A549 (cell line): ENCODE data around the gene GAS7. TPM values are rescaled to one million over a fixed set of nuclear protein-coding genes. Genes with fewer than 3 reads are reported as not detected.

ENCODE experiments used
- ATAC-seq, 2 experiments: fragments of 200-7000 bp in 1 of 2; fragments of >200 bp in 1 of 2; cut with Nextera tagmentation in 1 of 2; cut with Tn5 transposase in 1 of 2; 3 replicates each; pipeline versions ENCODE4 v1.8.0 to v1.9.1; 2018 to 2020; ENCODE audit warnings: mild to moderate bottlenecking in 1 of 2, moderate library complexity in 1 of 2
- CTCF ChIA-PET: fragments of 300-600 bp; sonication (Branson Sonifier 250); formaldehyde crosslinking; extraction: SDS; loops from one replicate; lab custom pipeline; 2021; ENCODE audit warnings: antibody characterized with exemption, inconsistent platforms; lab: Yijun Ruan, JAX
- POLR2A ChIA-PET: fragments of 350-600 bp; formaldehyde crosslinking; extraction: SDS; loops from one replicate; lab custom pipeline; 2021; ENCODE audit warnings: antibody characterized with exemption, inconsistent platforms; lab: Yijun Ruan, JAX
- DNase-seq, 2 experiments: peaks; one replicate each; pipeline versions ENCODE4 v3.0.0 to v3.0.0-alpha.2; 2011 to 2016; ENCODE audit warnings: low read depth in 1 of 2, low spot score in 1 of 2
- FAIRE-seq: peaks from 2 replicates; lab custom pipeline; 2011; peaks lifted over from hg19 to GRCh38; lab: Jason Lieb, UNC
- H3K27ac ChIP-seq, 2 experiments: fragments of >200 bp; sonication (Bioruptor Twin); formaldehyde crosslinking; 3 replicates each; pipeline ENCODE4 v1.5.1; 2016 to 2017
- H3K4me1 ChIP-seq: fragments of >200 bp; sonication (Bioruptor Twin); formaldehyde crosslinking; 3 replicates; pipeline ENCODE4 v1.6.1; 2016
- H3K4me2 ChIP-seq: fragments of >200 bp; sonication (Bioruptor Twin); formaldehyde crosslinking; 3 replicates; pipeline ENCODE4 v1.6.1; 2016
- H3K4me3 ChIP-seq: fragments of >200 bp; sonication (Bioruptor Twin); formaldehyde crosslinking; 3 replicates; pipeline ENCODE4 v1.5.1; 2016
- H3K9me3 ChIP-seq: fragments of >200 bp; sonication (Bioruptor Twin); formaldehyde crosslinking; 3 replicates; pipeline ENCODE4 v1.6.1; 2016
- CBX2 ChIP-seq: fragments of 200-600 bp; sonication (generic); IDR thresholded peaks from 2 replicates; pipeline ENCODE4 v1.6.1; 2016; ENCODE audit warnings: low read depth, mild to moderate bottlenecking, borderline replicate concordance
- CBX8 ChIP-seq: fragments of 200-600 bp; sonication (generic); IDR thresholded peaks from 2 replicates; pipeline ENCODE4 v1.6.1; 2016
- CEBPB ChIP-seq, 2 experiments: fragments of >200 bp in 1 of 2; sonication (Bioruptor Twin) in 1 of 2; formaldehyde crosslinking in 1 of 2; IDR thresholded peaks; 2 replicates each; pipeline ENCODE4 v1.6.1; 2012 to 2016
- CHD2 ChIP-seq: fragments of 150-350 bp; IDR thresholded peaks from 2 replicates; pipeline ENCODE4 v1.6.1; 2014; ENCODE audit warnings: low read length; ENCODE audit not compliant: partially characterized antibody
- CTCF ChIP-seq: fragments of >200 bp; sonication (Bioruptor Twin); formaldehyde crosslinking; IDR thresholded peaks from 3 replicates; pipeline ENCODE4 v1.5.1; 2016
- EP300 ChIP-seq, 2 experiments: fragments of >200 bp; sonication (Bioruptor Twin); formaldehyde crosslinking; IDR thresholded peaks; 2 replicates in 1 of 2; 3 replicates in 1 of 2; pipeline ENCODE4 v1.6.1; 2016 to 2017
- HEYL ChIP-seq: fragments of 250-450 bp; sonication (Bioruptor Pico); IDR thresholded peaks from 2 replicates; pipeline ENCODE4 v1.8.0; 2021; ENCODE audit warnings: mild to moderate bottlenecking, moderate library complexity
- HOXA7 ChIP-seq: fragments of 250-450 bp; sonication (Bioruptor Pico); IDR thresholded peaks from 2 replicates; pipeline ENCODE4 v1.5.0; 2020; ENCODE audit warnings: mild to moderate bottlenecking, moderate library complexity
- JUNB ChIP-seq: fragments of >200 bp; sonication (Bioruptor Twin); formaldehyde crosslinking; IDR thresholded peaks from 2 replicates; pipeline ENCODE4 v1.6.1; 2016
- KDM5A ChIP-seq: fragments of 200-600 bp; sonication (generic); IDR thresholded peaks from 2 replicates; pipeline ENCODE4 v1.6.1; 2016; ENCODE audit warnings: antibody characterized with exemption, mild to moderate bottlenecking
- MAFK ChIP-seq: fragments of 450-650 bp; IDR thresholded peaks from 2 replicates; pipeline ENCODE4 v1.6.1; 2014; ENCODE audit not compliant: partially characterized antibody
- MAX ChIP-seq: IDR thresholded peaks from 2 replicates; pipeline ENCODE4 v1.6.1; 2012
- MYC ChIP-seq: IDR thresholded peaks from 2 replicates; pipeline ENCODE4 v1.6.1; 2012; ENCODE audit warnings: mild to moderate bottlenecking, inconsistent platforms, low read length, improper control_type of control experiment, borderline replicate concordance
- NFE2L2 ChIP-seq: fragments of 150-350 bp; conservative IDR thresholded peaks from 2 replicates; pipeline ENCODE4 v1.6.1; 2014; ENCODE audit warnings: low read length
- PHF8 ChIP-seq: fragments of 200-600 bp; sonication (generic); IDR thresholded peaks from 2 replicates; pipeline ENCODE4 v1.6.1; 2016; ENCODE audit warnings: low read depth, mild to moderate bottlenecking, antibody characterized with exemption, moderate library complexity, borderline replicate concordance
- POLR2A ChIP-seq: IDR thresholded peaks from 2 replicates; pipeline ENCODE4 v1.6.1; 2012; ENCODE audit warnings: mild to moderate bottlenecking, low read length
- POLR2AphosphoS2 ChIP-seq: conservative IDR thresholded peaks from 2 replicates; pipeline ENCODE4 v1.6.1; 2012; ENCODE audit warnings: low read length, improper control_type of control experiment, inconsistent platforms
- RAD21 ChIP-seq, 2 experiments: fragments of >200 bp in 1 of 2; sonication (Bioruptor Twin) in 1 of 2; formaldehyde crosslinking in 1 of 2; IDR thresholded peaks in 1 of 2; conservative IDR thresholded peaks in 1 of 2; 2 replicates in 1 of 2; 3 replicates in 1 of 2; pipeline ENCODE4 v1.6.1; 2012 to 2018; ENCODE audit warnings: inconsistent platforms in 1 of 2
- RARB ChIP-seq: fragments of 250-450 bp; sonication (Bioruptor Pico); IDR thresholded peaks from 2 replicates; pipeline ENCODE4 v1.8.0; 2021; ENCODE audit warnings: mild to moderate bottlenecking, moderate library complexity
- SMC3 ChIP-seq: fragments of >200 bp; sonication (Bioruptor Twin); formaldehyde crosslinking; IDR thresholded peaks from 3 replicates; pipeline ENCODE4 v1.6.1; 2018; ENCODE audit warnings: inconsistent platforms
- SREBF2 ChIP-seq: fragments of 450-650 bp; IDR thresholded peaks from 2 replicates; pipeline ENCODE4 v1.6.1; 2014; ENCODE audit warnings: mild to moderate bottlenecking, moderate library complexity
- TP53 ChIP-seq: fragments of 250-450 bp; sonication (Bioruptor Pico); IDR thresholded peaks from 2 replicates; pipeline ENCODE4 v1.5.0; 2021; ENCODE audit warnings: mild to moderate bottlenecking, moderate library complexity
- WGBS: methylation state at CpG from one replicate; pipeline ENCODE4 v1.1.6; 2017; ENCODE audit errors: missing lambda C conversion rate; 5-methylcytosine and 5-hydroxymethylcytosine counted together
- polyA plus RNA-seq, 4 experiments: library from polyadenylated mRNA; depleted of rRNA in 3 of 4; stranded (reverse); fragments of >200 nt; fragmentation: RNase III in 1 of 4; extraction: RNeasy Plus Mini Kit Qiagen cat#74134 plus additional on column Dnase treatment in 1 of 4; gene quantifications; 2 replicates in 3 of 4; 3 replicates in 1 of 4; pipeline ENCODE4 v1.2.3, GENCODE V29; 2011 to 2017

Gene GAS7
- polyA plus RNA-seq, 2 of the 4 experiments (the other 2 are of a cell fraction), result 1.3 to 1.5 TPM

GRCh38 chr17:9929871-9930270 lies 268.5 kb downstream of the GAS7 start:
- Histone ChIP-seq H3K9me3 (no peaks in the 10 kb centered on the region), H3K27ac (0 out of 6 replicates have a peak overlapping the region, but pooled peaks of 1 of the 2 experiments have one; percentile 11), H3K4me3 (no peak overlapping the region), H3K4me1 (peaks cover 33% of the 10 kb centered on the region), H3K4me2 (no peak overlapping the region)
- no peak for ATAC-seq
- CTCF ChIA-PET, result interaction anchor here (0.8 to 14.9 kb wide), 24 partner anchors 13 to 691 kb away, joined by 3 to 344 read pairs (median 6); partner anchors contain the start of genes CFAP52, GLP2R, RCVRN and STX8
- DNase-seq, result no peak
- no peak for TF ChIP-seq JUNB
- TF ChIP-seq CEBPB (IDR thresholded peaks at IDR 0.05), result no peak
- TF ChIP-seq POLR2AphosphoS2, result no peak
- TF ChIP-seq CBX8, result no peak
- no peak for TF ChIP-seq HOXA7
- no peak for TF ChIP-seq MYC
- no peak for TF ChIP-seq KDM5A
- no peak for TF ChIP-seq POLR2A
- WGBS, result 75% methylated on average over 8 of the region's 8 CpGs
- no peak for FAIRE-seq
- POLR2A ChIA-PET, result no interaction called here

- WGBS, result 14% methylated on average over 13 of the region's 13 CpGs
- peak overlapping the region; percentile 67 for H3K4me2 ChIP-seq
- TF ChIP-seq MAFK (peak; percentile 70), RAD21 (conservative IDR thresholded peaks at IDR 0.05 in 1 of 2, IDR thresholded peaks at IDR 0.05 in 1 of 2) (peak; percentile 95 to 96), MAX (peak; percentile 48; the same call in 1 of the 2 replicates), SMC3 (peak; percentile 96), CHD2 (no peak), CTCF (peak; percentile 97), SREBF2 (no peak)
- TF ChIP-seq, all 56 proteins: peak for 5
- Histone ChIP-seq H3K4me3 (no peak overlapping the region), H3K27ac (peak overlapping the region; percentile 68 to 83), H3K9me3 (no peaks in the 10 kb centered on the region), H3K4me1 (peaks cover 41% of the 10 kb centered on the region)
- DNase-seq, result peak; percentile 87 to 90
- POLR2A ChIA-PET, result interaction anchor here (0.6 to 1.2 kb wide), 3 partner anchors 19 to 283 kb away, joined by 3 read pairs; no protein-coding TSS in a partner anchor
- peak; percentile 89 for FAIRE-seq
- ATAC-seq, result peak; percentile 76 to 85
- CTCF ChIA-PET, result interaction anchor here (0.5 to 14.9 kb wide), 65 partner anchors 7 to 692 kb away, joined by 3 to 344 read pairs (median 6); partner anchors contain the start of genes CFAP52, DHRS7C, GLP2R and RCVRN
These were observed 269.6 kb downstream of the GAS7 start for GRCh38 chr17:9928601-9929333.

GRCh38 chr17:9926150-9926804 lies 272.1 kb downstream of the GAS7 start:
- H3K4me3 ChIP-seq, result no peak overlapping the region
- H3K4me2 ChIP-seq, result no peak overlapping the region
- H3K27ac ChIP-seq, result peak overlapping the region; percentile 47 to 82; a peak in 4 of 6 replicates
- ChIA-PET CTCF (interaction anchor here (0.7 to 14.9 kb wide), 20 partner anchors 10 to 691 kb away, joined by 3 to 344 read pairs (median 23); partner anchors contain the start of genes CFAP52 and STX8), POLR2A (no interaction called here)
- no peaks in the 10 kb centered on the region for H3K9me3 ChIP-seq
- no peak for DNase-seq
- no peak for ATAC-seq
- H3K4me1 ChIP-seq, result peaks cover 38% of the 10 kb centered on the region
- FAIRE-seq, result no peak
- WGBS, result 86% methylated on average over 21 of the region's 21 CpGs
- TF ChIP-seq CHD2 (no peak), MAFK (no peak), RARB (no peak), NFE2L2 (no peak), POLR2AphosphoS2 (no peak), PHF8 (no peak), CBX2 (no peak), CTCF (no peak), EP300 (IDR thresholded peaks at IDR 0.05) (no peak), MAX (no peak), HEYL (no peak), SMC3 (no peak), TP53 (CRISPR knock-in tag) (no peak)
